ENCODE data around the gene ZSWIM3.

ZSWIM3 gene

GRCh38 chr20:45925821-45926506 lies 68.5 kb downstream of the ZSWIM3 start:
- H3K4me3 ChIP-seq (ENCODE audit: extremely low read depth, insufficient read depth, low read length, poor library complexity, severe bottlenecking) = no peak overlapping the region
- peaks cover 4% of the 10 kb centered on the region for H3K4me1 ChIP-seq (ENCODE audit: control insufficient read depth, insufficient read depth, low read length, poor library complexity, severe bottlenecking)
- no peaks in the 10 kb centered on the region for H3K9me3 ChIP-seq (ENCODE audit: control insufficient read depth, low read length)
- 73 to 78% methylated on average over 6 of the region's 9 CpGs for WGBS, 2 experiments (ENCODE audit: insufficient coverage in 2 of 2)
- no peaks in the 10 kb centered on the region for H3K36me3 ChIP-seq (ENCODE audit: control insufficient read depth, insufficient read depth, low read length)
- no peak overlapping the region for H3K27ac ChIP-seq (ENCODE audit: low read depth, low read length, severe bottlenecking)

DNA sequence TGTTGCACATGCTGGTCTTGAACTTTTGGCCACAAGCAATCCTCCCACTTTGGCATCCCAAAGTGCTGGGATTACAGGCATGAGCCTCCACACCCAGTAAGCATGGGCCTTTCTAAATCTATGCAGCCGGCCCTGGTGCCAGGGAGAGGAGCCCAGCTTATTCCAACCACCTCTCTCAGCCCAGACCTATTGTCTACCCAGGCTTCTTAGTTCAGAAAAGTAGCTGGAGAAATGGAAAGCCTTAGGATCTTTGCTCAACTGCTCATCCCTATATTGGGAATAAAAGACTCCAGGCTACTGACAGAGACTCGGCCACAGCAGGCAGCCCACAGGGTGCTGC lies 69.3 kb downstream of the ZSWIM3 start:
- Histone ChIP-seq H3K27ac (ENCODE audit: low read depth, low read length, severe bottlenecking) (no peak overlapping the region), H3K4me3 (ENCODE audit: extremely low read depth, insufficient read depth, low read length, poor library complexity, severe bottlenecking) (no peak overlapping the region), H3K36me3 (ENCODE audit: control insufficient read depth, insufficient read depth, low read length) (no peaks in the 10 kb centered on the region), H3K4me1 (ENCODE audit: control insufficient read depth, insufficient read depth, low read length, poor library complexity, severe bottlenecking) (peaks cover 4% of the 10 kb centered on the region), H3K9me3 (ENCODE audit: control insufficient read depth, low read length) (no peaks in the 10 kb centered on the region)
- 93 to 100% methylated on average over 2 of the region's 2 CpGs for WGBS, 2 experiments (ENCODE audit: insufficient coverage in 2 of 2)

DNA sequence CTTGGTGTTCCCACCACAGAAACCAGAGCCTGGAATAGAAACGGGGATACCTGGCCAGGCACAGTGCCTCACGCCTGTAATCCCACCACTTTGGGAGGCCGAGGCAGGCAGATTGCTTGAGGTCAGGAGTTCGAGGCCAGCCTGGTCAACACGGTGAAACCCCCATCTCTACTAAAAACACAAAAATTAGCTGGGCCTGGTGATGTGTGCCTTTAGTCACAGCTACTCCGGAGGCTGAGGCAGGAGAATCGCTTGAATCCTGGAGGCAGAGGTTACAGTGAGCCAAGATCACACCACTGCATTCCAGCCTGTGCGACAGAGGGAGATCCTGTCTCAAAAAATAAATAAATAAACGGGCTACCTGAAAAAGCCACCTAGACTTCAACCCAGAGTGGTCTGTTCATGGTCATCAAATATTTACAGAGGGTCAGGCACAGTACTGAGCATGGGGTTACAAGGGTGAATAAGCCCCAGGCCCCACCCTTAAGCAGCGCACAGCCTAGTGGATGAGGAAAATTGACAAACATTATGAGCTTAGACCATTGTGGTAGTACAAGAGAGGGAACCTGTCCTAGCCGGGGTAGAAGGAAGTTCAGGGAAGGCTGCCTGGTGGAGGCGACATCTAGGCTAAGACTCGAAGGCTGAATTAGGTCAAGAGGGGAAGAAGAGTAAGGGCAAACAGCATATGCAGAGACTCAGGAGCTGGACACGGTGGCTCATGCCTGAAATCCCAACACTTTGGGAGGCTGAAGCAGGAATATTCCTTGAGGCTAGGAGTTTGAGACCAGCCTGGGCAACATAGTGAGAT lies 69.9 kb downstream of the ZSWIM3 start:
- Histone ChIP-seq H3K4me3 (ENCODE audit: extremely low read depth, insufficient read depth, low read length, poor library complexity, severe bottlenecking) (no peak overlapping the region), H3K27ac (ENCODE audit: low read depth, low read length, severe bottlenecking) (no peak overlapping the region), H3K4me1 (ENCODE audit: control insufficient read depth, insufficient read depth, low read length, poor library complexity, severe bottlenecking) (peaks cover 4% of the 10 kb centered on the region), H3K9me3 (ENCODE audit: control insufficient read depth, low read length) (no peaks in the 10 kb centered on the region), H3K36me3 (ENCODE audit: control insufficient read depth, insufficient read depth, low read length) (peaks cover 3% of the 10 kb centered on the region)
- 91 to 93% methylated on average over 10 to 13 of the region's 14 CpGs for WGBS, 2 experiments (ENCODE audit: insufficient coverage in 2 of 2)

All from mesodermal cell (in vitro differentiated cells).